ENCODE measurements around the gene EIF3J. TPM values are rescaled to one million over a fixed set of nuclear protein-coding genes. Genes with fewer than 3 reads are reported as not detected.
"Not testable (repeated sequence)": the region's sequence is repeated elsewhere in the genome, so short reads cannot be mapped to it uniquely, and the experiment has no call there.

Gene EIF3J
- total RNA-seq, 3 donors from 2014 or later = 46.0 to 76.7 (median 61.8) TPM

- DNase-seq = no peak
- Histone ChIP-seq H3K9me3 (no peaks in the 10 kb centered on the region), H3K36me3 (ENCODE audit: low read depth) (no peaks in the 10 kb centered on the region), H3K4me3 (no peak overlapping the region), H3K4me1 (ENCODE audit: low read depth) (peaks cover 13% of the 10 kb centered on the region)
- peak; percentile 47 for ATAC-seq
- TF ChIP-seq CTCF (IDR thresholded peaks at IDR 0.05) = no peak
- intact Hi-C loops (cut with DNase I, micrococcal nuclease) = no loop called here
Observed at GRCh38 chr15:44545913-44546802, 9.2 kb downstream of the EIF3J start.

- H3K36me3 ChIP-seq (ENCODE audit: low read depth); H3K4me1 ChIP-seq (ENCODE audit: low read depth); ATAC-seq; H3K4me3 ChIP-seq; intact Hi-C loops (cut with DNase I, micrococcal nuclease); DNase-seq; H3K9me3 ChIP-seq: not testable (repeated sequence)
Observed at GRCh38 chr15:44549152-44549551, 12.2 kb downstream of the EIF3J start.

- Histone ChIP-seq H3K9me3 (no peaks in the 10 kb centered on the region), H3K4me3 (no peak overlapping the region), H3K4me1 (ENCODE audit: low read depth) (no peaks in the 10 kb centered on the region), H3K36me3 (ENCODE audit: low read depth) (no peaks in the 10 kb centered on the region)
- ATAC-seq = no peak
- no peak for TF ChIP-seq CTCF (IDR thresholded peaks at IDR 0.05)
- DNase-seq = no peak
- intact Hi-C loops (cut with DNase I, micrococcal nuclease) = no loop called here
Observed at GRCh38 chr15:44550256-44550655, 13.3 kb downstream of the EIF3J start.

GRCh38 chr15:44550734-44551133, 13.8 kb downstream of the EIF3J start:
- DNase-seq (no peak), ATAC-seq (no peak)
- H3K9me3 ChIP-seq = no peaks in the 10 kb centered on the region
- H3K4me1 ChIP-seq (ENCODE audit: low read depth) = no peaks in the 10 kb centered on the region
- no peak for TF ChIP-seq CTCF (IDR thresholded peaks at IDR 0.05)
- no peaks in the 10 kb centered on the region for H3K36me3 ChIP-seq (ENCODE audit: low read depth)
- intact Hi-C loops (cut with DNase I, micrococcal nuclease) = no loop called here
- no peak overlapping the region for H3K4me3 ChIP-seq

GRCh38 chr15:44554934-44555723, 18.2 kb downstream of the EIF3J start:
- TF ChIP-seq CTCF (IDR thresholded peaks at IDR 0.05) = no peak
- Histone ChIP-seq H3K4me1 (ENCODE audit: low read depth) (no peaks in the 10 kb centered on the region), H3K36me3 (ENCODE audit: low read depth) (peaks cover 11% of the 10 kb centered on the region), H3K9me3 (no peaks in the 10 kb centered on the region), H3K4me3 (no peak overlapping the region)
- intact Hi-C loops (cut with DNase I, micrococcal nuclease) = no loop called here
- no peak for ATAC-seq
- no peak for DNase-seq

GRCh38 chr15:44560926-44561325, 24.0 kb downstream of the EIF3J start:
- H3K9me3 ChIP-seq; intact Hi-C loops (cut with DNase I, micrococcal nuclease); H3K4me3 ChIP-seq; H3K4me1 ChIP-seq (ENCODE audit: low read depth); ATAC-seq; DNase-seq: not testable (repeated sequence)
- H3K36me3 ChIP-seq (ENCODE audit: low read depth) = peaks cover 33% of the 10 kb centered on the region

Data from mucosa of descending colon (tissue), 3 donors.